Rectal smooth muscle tissue (tissue), 1 donor: Measurements from ENCODE around the gene SLC16A5.

ENCODE experiments used
- H3K27ac ChIP-seq: one replicate; pipeline ENCODE4 v1.7.0; 2013; ENCODE audit warnings: low read depth, low read length, inconsistent platforms
- H3K27me3 ChIP-seq: one replicate; pipeline ENCODE4 v1.7.0; 2013; ENCODE audit warnings: low read length; ENCODE audit not compliant: control insufficient read depth, insufficient read depth
- H3K36me3 ChIP-seq: one replicate; pipeline ENCODE4 v1.7.0; 2013; ENCODE audit warnings: low read length; ENCODE audit not compliant: control insufficient read depth, insufficient read depth
- H3K4me1 ChIP-seq: one replicate; pipeline ENCODE4 v1.7.0; 2013; ENCODE audit warnings: low read length; ENCODE audit not compliant: control insufficient read depth, insufficient read depth
- H3K4me3 ChIP-seq: one replicate; pipeline ENCODE4 v1.7.0; 2013; ENCODE audit warnings: low read length
- H3K9ac ChIP-seq: one replicate; pipeline ENCODE4 v1.7.0; 2013; ENCODE audit warnings: low read length

Gene SLC16A5

DNA sequence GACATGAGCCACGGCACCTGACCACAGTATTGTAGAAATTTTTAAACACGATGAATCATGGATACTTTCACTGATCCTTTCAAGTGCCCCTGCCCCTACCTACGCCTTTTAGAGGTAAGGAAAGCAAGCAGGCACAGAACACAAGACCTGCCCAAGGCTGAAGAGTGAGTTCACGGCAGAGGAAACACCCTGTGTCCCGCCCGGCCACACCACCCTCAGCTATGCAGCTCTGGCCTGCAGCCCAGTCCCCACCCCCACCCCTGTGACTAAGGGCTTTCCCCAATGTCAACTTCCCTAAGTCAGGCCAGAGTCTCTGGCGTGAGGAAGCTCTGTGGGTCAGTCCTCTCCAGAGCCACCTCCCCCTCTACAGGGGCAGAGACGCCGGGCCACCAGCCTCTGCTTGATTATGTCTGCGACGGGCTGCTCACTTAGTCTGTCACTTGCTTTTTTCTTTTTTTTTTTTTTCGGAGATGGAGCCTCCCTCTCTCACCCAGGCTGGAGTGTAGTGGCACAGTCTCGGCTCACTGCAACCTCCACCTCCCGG is 8.4 kb downstream of the SLC16A5 start:
- Histone ChIP-seq H3K36me3 (peaks cover 14% of the 10 kb centered on the region), H3K9ac (no peak overlapping the region), H3K4me3 (no peak overlapping the region), H3K27me3 (no peaks in the 10 kb centered on the region), H3K4me1 (peaks cover under 1% of the 10 kb centered on the region), H3K27ac (no peak overlapping the region)

DNA sequence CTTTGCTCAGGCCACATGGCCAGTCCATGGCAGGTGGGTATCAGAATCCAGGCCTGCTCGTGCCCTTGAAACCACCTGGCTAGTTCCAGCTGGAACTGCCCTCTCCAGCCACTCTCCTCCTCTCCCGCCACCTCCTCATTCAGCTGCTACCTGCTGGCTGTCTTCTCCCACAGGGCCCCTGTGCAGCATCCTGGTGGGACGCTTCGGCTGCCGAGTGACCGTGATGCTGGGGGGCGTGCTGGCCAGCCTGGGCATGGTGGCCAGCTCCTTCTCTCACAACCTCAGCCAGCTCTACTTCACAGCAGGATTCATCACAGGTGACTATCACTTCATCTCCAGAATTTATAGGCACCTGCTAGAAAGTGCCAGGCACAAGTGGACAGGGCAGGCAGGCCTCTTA is 10.1 kb downstream of the SLC16A5 start:
- no peak overlapping the region for H3K9ac ChIP-seq
- H3K27me3 ChIP-seq, result no peaks in the 10 kb centered on the region
- no peak overlapping the region for H3K4me3 ChIP-seq
- H3K36me3 ChIP-seq, result peaks cover 14% of the 10 kb centered on the region
- no peaks in the 10 kb centered on the region for H3K4me1 ChIP-seq
- H3K27ac ChIP-seq, result no peak overlapping the region

DNA sequence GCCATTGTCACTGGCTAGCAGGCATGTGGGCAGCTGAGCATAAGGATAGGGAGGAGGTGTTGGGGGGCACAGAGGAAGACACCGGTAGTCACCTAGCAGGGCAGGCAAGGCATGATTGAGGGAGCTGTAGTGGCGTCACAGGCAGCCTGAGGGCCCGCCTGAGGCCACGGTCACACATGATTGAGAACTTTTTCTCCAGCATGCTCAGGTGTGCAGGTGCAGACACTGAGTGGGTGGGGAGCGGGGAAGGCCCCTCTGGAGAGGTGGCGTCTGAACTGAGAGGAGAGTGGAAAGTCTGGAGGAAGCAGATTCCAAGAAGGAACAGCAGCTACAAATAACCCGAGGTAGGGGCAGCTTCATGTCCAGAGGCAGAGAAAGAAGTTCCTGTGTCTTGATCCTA is 11.1 kb downstream of the SLC16A5 start:
- Histone ChIP-seq H3K27me3 (no peaks in the 10 kb centered on the region), H3K27ac (no peak overlapping the region), H3K4me3 (no peak overlapping the region), H3K36me3 (peaks cover 14% of the 10 kb centered on the region), H3K4me1 (no peaks in the 10 kb centered on the region), H3K9ac (no peak overlapping the region)

DNA sequence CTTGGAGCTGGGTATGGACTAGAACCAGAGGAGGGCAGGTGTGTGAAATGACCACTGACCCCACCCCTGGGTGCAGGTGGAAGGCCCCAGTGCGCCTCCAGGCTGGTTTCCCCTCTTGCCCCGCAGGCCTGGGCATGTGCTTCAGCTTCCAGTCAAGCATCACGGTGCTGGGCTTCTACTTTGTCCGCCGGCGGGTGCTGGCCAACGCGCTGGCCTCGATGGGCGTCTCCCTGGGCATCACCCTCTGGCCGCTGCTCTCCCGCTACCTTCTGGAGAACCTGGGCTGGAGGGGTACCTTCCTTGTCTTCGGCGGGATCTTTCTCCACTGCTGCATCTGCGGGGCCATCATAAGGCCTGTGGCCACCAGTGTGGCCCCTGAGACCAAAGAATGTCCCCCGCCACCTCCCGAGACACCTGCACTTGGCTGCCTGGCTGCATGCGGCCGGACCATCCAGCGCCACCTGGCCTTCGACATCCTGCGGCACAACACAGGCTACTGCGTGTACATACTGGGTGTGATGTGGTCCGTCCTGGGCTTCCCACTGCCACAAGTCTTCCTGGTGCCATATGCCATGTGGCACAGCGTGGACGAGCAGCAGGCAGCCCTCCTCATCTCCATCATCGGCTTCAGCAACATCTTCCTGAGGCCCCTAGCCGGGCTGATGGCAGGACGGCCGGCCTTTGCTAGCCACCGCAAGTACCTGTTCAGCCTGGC is 12.3 kb downstream of the SLC16A5 start:
- no peak overlapping the region for H3K27ac ChIP-seq
- no peak overlapping the region for H3K4me3 ChIP-seq
- no peaks in the 10 kb centered on the region for H3K4me1 ChIP-seq
- peaks cover 14% of the 10 kb centered on the region for H3K36me3 ChIP-seq
- no peak overlapping the region for H3K9ac ChIP-seq
- no peaks in the 10 kb centered on the region for H3K27me3 ChIP-seq

DNA sequence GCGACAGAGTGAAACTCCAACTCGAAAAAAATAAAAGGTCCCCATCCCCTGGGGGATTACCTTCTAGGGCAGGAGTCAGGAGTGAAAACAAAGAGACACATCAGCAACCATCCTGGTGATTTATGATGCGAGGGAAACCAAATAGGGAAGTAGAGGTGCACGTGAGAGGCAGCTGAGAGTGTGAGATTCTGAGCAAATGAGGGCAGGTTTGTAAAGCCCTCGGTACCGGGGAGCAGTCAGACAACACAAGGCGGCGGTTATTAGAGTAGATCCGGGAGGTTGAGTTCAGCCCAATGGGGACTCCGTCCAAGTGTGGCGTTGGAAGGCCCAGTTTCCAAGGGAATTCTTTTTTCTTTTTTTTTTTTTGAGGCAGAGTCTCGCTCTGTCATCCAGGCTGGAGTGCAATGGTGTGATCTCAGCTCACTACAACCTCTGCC is 14.6 kb downstream of the SLC16A5 start:
- Histone ChIP-seq H3K27me3 (no peaks in the 10 kb centered on the region), H3K9ac (no peak overlapping the region), H3K36me3 (peaks cover 14% of the 10 kb centered on the region)

DNA sequence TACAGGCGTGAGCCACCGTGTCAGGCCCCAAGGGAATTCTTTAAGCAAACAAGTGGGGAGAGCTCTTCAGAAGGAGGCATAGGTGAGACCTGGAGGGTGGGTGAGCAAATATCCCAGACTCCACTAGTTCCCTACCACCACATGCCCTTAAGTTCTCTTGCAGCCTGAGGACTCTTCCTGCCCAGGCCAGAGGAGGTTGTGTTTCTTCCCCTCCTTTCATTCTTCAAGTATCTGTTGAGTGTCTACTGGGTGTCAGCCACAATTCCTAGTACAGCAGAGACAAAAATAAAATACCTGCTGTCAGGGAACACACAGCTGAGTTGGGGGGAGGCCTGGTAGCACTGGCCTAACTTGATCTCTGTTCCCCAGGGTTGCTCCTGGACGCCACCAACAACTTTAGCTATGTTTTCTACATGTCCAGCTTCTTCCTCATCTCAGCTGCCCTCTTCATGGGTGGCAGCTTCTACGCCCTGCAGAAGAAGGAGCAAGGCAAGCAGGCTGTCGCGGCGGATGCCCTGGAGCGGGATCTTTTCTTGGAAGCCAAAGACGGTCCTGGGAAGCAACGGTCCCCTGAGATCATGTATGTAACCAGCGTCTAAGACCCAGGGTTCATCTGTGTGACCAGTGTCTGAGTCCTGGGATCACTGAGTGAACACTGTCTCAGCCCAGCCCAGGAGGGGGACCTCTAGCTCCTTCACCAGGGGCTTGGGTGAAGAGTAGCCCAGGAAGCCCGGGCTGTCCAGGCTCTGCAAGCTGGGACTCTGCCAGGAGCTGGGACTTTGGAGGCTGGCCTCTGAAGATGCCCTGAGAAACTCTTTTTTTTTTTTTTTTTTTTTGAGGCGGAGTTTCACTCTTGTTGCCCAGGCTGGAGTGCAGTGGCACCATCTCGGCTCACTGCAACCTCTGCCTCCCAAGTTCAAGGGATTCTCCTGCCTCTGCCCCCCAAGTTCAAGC is 16.1 kb downstream of the SLC16A5 start:
- Histone ChIP-seq H3K4me1 (no peaks in the 10 kb centered on the region), H3K4me3 (no peak overlapping the region), H3K27me3 (no peaks in the 10 kb centered on the region), H3K9ac (no peak overlapping the region), H3K27ac (no peak overlapping the region), H3K36me3 (peaks cover 10% of the 10 kb centered on the region)

More for the DNA sequence above, 14.6 kb downstream of the SLC16A5 start:
- Histone ChIP-seq H3K4me1 (no peaks in the 10 kb centered on the region), H3K4me3 (no peak overlapping the region), H3K27ac (no peak overlapping the region)

DNA sequence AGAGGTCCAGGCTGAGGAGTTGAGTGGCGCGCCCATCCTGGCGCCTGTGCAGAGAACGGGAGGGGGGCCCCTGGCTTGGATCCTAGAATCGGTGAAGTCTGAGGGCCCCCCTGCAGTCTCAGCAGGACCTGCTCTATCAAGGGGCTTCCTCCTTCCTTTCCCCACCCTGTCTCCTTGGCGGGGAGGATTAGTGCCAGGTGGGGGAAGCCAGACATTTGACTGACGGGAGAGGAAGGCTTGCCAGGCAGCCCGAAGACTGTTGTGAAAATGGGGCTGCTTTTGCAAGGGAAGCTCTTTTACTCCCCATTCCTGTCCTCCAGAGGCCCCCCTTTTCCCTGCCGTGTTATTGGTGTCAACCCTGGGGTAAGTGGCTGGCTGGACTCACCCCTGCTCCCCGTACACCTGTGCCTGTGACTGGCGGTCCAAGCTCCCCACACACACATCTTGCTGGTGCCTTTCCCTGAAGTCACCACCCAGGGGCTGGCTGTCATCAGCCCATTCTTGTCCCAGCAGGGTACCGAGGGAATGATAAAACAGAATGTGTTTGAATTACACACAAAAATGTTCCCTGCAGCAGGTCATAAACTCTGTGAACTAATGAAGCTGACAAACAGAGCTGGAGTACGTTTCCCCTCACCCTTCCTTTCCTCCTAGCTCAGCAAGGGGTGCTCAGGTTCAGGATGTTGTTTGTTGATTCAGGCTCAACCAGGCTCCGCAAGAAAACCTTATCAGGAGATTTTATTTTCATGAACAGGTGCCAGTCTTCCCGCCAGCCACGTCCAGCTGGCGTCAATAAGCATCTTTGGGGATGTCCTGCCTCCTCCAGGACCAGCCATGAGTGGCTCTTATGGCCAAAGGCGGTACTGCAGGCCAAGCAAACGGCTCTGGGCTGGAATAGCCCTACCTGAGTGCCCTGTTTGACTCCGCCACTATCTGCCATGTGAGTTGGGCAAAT is 17.6 kb downstream of the SLC16A5 start:
- Histone ChIP-seq H3K4me3 (no peak overlapping the region), H3K27me3 (no peaks in the 10 kb centered on the region), H3K36me3 (peaks cover 4% of the 10 kb centered on the region), H3K9ac (no peak overlapping the region), H3K27ac (no peak overlapping the region), H3K4me1 (no peaks in the 10 kb centered on the region)

DNA sequence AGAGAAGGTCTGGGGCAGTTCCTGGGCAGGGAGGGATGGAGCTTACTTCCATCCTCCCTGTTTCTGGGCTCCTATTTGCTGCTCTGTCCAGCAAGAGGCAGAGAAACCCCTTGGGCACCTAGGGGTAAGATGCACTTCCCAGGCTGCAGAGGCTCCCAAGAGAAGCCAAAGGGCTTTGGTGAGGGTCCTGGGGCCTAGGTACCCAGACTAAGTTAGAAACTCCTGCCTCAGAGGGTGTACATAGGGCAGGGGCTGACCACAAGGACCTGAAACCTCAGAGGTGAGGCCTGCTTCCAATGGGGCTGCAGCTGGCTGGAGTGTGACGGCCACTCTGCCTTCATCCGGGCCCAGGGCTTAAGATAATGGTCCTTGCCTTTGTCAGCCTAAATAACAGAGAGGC is 20.4 kb downstream of the SLC16A5 start:
- no peak overlapping the region for H3K27ac ChIP-seq
- H3K4me1 ChIP-seq, result no peaks in the 10 kb centered on the region
- no peak overlapping the region for H3K9ac ChIP-seq
- H3K27me3 ChIP-seq, result no peaks in the 10 kb centered on the region
- no peaks in the 10 kb centered on the region for H3K36me3 ChIP-seq
- no peak overlapping the region for H3K4me3 ChIP-seq

DNA sequence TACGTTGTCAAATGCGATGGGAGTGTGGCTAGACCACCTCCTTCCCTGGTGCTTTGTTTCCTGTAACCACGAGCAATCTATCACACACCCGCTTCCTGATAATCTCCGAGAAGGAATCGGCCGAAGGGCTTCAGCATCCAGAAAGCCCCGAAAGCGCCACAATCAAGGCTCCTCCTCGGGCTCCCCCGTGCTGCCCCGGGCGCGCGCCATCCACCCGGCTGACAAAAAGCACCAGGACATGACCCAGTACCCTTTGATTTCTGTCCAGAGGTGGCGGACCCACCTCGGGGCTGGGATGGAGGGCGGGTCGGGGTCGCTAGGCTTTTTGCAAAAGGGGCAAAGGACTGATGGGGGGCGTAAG is 21.3 kb downstream of the SLC16A5 start:
- H3K27me3 ChIP-seq, result no peaks in the 10 kb centered on the region
- no peak overlapping the region for H3K9ac ChIP-seq
- no peaks in the 10 kb centered on the region for H3K36me3 ChIP-seq
- no peak overlapping the region for H3K27ac ChIP-seq
- peak overlapping the region; percentile 82 for H3K4me3 ChIP-seq
- H3K4me1 ChIP-seq, result no peaks in the 10 kb centered on the region

DNA sequence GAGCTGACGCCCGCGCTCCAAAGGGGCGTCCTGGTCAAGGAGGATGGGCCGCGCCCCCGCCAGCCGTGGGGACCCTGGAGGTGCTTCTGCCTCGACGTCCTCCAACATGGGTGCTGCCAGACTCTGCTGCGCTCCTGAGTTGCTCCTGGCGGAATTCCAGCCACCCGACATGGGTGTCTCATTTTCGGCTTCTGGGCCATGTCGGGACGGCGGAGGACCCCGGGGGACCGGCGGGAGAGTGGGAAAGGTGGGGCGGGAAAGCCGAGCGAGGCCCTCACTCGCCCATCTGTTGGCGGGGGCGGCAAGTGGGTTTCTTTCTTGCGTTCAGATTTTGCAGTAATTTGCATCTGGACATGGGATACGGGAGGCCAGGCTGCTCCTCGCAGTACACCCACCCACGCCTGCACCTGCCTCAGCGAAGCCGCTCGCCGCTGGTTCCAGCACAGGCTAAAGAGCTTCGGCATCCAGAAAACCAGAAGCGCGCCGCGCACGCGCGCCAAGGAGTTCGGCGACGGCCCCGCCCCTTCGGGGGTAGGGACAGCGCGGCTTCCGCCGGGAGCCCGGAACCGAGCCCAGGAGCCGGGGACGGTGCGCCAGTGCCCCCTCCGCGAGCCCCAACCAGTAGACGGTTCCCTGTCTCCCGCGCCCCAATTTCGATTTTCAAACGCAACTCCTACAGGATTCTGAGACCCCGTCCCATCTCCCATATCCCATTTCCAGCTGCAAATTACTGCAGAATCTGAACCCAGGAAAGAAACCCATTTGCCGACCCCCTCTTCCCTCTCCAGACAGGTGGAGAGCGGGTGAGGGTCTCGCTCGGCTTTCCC is 21.9 kb downstream of the SLC16A5 start, which contains the start of gene ARMC7:
Gene ARMC7 (plus strand): TSS at position 563 of the 827 bp plus-strand sequence. CDS start 320 bp downstream, outside the sequence.
- Histone ChIP-seq H3K27ac (no peak within 1 kb of the TSS), H3K4me1 (no peaks in the 10 kb centered on the region), H3K9ac (peak within 1 kb of the TSS; percentile 46)

DNA sequence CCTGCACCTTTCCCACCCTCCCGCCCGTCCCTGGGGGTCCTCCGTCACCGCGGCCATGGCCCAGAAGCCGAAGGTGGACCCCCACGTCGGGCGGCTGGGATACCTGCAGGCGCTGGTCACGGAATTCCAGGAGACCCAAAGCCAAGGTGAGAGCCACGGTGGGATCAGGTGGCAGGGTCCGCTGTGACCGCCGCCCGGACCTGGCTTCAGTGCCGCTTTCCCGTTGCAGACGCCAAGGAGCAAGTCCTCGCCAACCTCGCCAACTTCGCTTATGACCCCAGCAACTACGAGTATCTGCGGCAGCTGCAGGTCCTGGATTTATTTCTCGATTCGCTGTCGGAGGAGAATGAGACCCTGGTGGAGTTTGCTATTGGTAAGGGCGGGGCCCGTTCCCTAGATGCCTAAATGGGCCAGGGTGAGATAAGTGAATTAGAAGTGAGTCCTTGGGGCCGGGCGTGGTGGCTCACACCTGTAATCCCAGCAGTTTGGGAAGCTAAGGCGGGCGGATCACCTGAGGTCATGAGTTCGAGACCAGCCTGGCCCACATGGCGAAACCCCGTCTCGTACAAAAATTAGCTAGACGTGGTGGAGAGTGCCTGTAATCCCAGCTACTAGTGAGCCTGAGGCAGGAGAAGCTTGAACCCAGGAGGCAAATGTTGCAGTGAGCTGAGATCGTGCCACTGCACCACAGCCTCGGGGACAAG is 22.6 kb downstream of the SLC16A5 start:
- Histone ChIP-seq H3K27ac (no peak overlapping the region), H3K4me3 (peak overlapping the region; percentile 82), H3K36me3 (no peaks in the 10 kb centered on the region), H3K9ac (peak overlapping the region; percentile 13), H3K27me3 (no peaks in the 10 kb centered on the region), H3K4me1 (no peaks in the 10 kb centered on the region)

More for the DNA sequence above, 21.9 kb downstream of the SLC16A5 start, which contains the start of gene ARMC7:
- Histone ChIP-seq H3K36me3 (no peaks in the 10 kb centered on the region), H3K27me3 (no peaks in the 10 kb centered on the region), H3K4me3 (peak within 1 kb of the TSS; percentile 82)
